Keratinocyte (primary cell): ENCODE results near the gene CYTH2. TPM values are rescaled to one million over a fixed set of nuclear protein-coding genes. Genes with fewer than 3 reads are reported as not detected.

Experiments used
- DNase-seq: peaks from one replicate; pipeline ENCODE4 v3.0.0-alpha.2; 2011; ENCODE audit warnings: low read depth, missing footprints, low spot score
- FAIRE-seq: peaks from 2 replicates; lab custom pipeline; 2011; peaks lifted over from hg19 to GRCh38; lab: Jason Lieb, UNC
- H2AFZ ChIP-seq: 2 replicates; pipeline ENCODE4 v1.6.0; 2012; ENCODE audit warnings: low read length, control low read depth, inconsistent platforms; ENCODE audit not compliant: control insufficient read depth
- H3K27ac ChIP-seq: 2 replicates; pipeline ENCODE4 v1.5.1; 2011; ENCODE audit warnings: low read length; ENCODE audit not compliant: control insufficient read depth, insufficient read depth
- H3K27me3 ChIP-seq: 3 replicates; pipeline ENCODE4 v1.6.0; 2011; ENCODE audit warnings: low read length; ENCODE audit not compliant: control insufficient read depth, insufficient read depth; ENCODE audit errors: extremely low read depth
- H3K36me3 ChIP-seq, 2 experiments: 2 replicates in 1 of 2; 3 replicates in 1 of 2; pipeline ENCODE4 v1.5.1; 2011; ENCODE audit warnings: low read length in 2 of 2, mild to moderate bottlenecking in 1 of 2; ENCODE audit not compliant: control insufficient read depth in 2 of 2, insufficient read depth in 2 of 2; ENCODE audit errors: extremely low read depth in 1 of 2
- H3K4me1 ChIP-seq: 3 replicates; pipeline ENCODE4 v1.5.1; 2011; ENCODE audit warnings: low read length; ENCODE audit not compliant: control insufficient read depth, insufficient read depth; ENCODE audit errors: extremely low read depth
- H3K4me2 ChIP-seq: 3 replicates; pipeline ENCODE4 v1.6.0; 2011; ENCODE audit warnings: low read depth, low read length; ENCODE audit not compliant: control insufficient read depth, insufficient read depth; ENCODE audit errors: extremely low read depth
- H3K4me3 ChIP-seq, 3 experiments: fragments of 200-600 bp in 1 of 3; sonication (generic) in 1 of 3; 2 replicates in 2 of 3; 3 replicates in 1 of 3; pipeline ENCODE4 v1.5.1; 2011 to 2016; ENCODE audit warnings: low read length in 3 of 3, mild to moderate bottlenecking in 3 of 3, control low read depth in 2 of 3, inconsistent platforms in 1 of 3, low read depth in 1 of 3, mixed read lengths in 1 of 3, mixed run types in 1 of 3, moderate library complexity in 1 of 3; ENCODE audit not compliant: control insufficient read depth in 2 of 3, insufficient read depth in 2 of 3; ENCODE audit errors: extremely low read depth in 1 of 3
- H3K79me2 ChIP-seq: 2 replicates; pipeline ENCODE4 v1.6.0; 2012; ENCODE audit warnings: low read length; ENCODE audit not compliant: control insufficient read depth, insufficient read depth
- H3K9ac ChIP-seq: 3 replicates; pipeline ENCODE4 v1.6.0; 2011; ENCODE audit warnings: low read length; ENCODE audit not compliant: control insufficient read depth, insufficient read depth; ENCODE audit errors: extremely low read depth
- H3K9me1 ChIP-seq: 3 replicates; pipeline ENCODE4 v1.6.0; 2011; ENCODE audit warnings: low read length; ENCODE audit not compliant: control insufficient read depth, insufficient read depth; ENCODE audit errors: extremely low read depth
- H3K9me3 ChIP-seq: 2 replicates; pipeline ENCODE4 v1.5.1; 2012; ENCODE audit warnings: low read depth, low read length; ENCODE audit not compliant: control insufficient read depth
- H4K20me1 ChIP-seq: 3 replicates; pipeline ENCODE4 v1.6.0; 2011; ENCODE audit warnings: low read length; ENCODE audit not compliant: control insufficient read depth, insufficient read depth; ENCODE audit errors: extremely low read depth
- EZH2 ChIP-seq: IDR thresholded peaks from one replicate; pipeline ENCODE4 v1.6.1; 2012; ENCODE audit warnings: inconsistent platforms, mild to moderate bottlenecking, low read length, moderate library complexity
- dilution Hi-C: fragments of 300-500 bp; cut with MboI; formaldehyde crosslinking; loops from one replicate; pipeline ENCODE4 v1.7.0; 2020; ENCODE audit warnings: low sequenced_read_pairs; ENCODE audit not compliant: extremely low pct_ligation_motif_present
- polyA plus RNA-seq, 5 experiments: library from polyadenylated mRNA; depleted of rRNA in 3 of 5; stranded (reverse) in 3 of 5; stranded (forward) in 1 of 5; unstranded in 1 of 5; fragments of >200 nt; gene quantifications; 1 replicate in 1 of 5; 2 replicates in 3 of 5; 3 replicates in 1 of 5; pipeline versions ENCODE4 v1.2.1 to v1.2.3, GENCODE V29; 2011 to 2012; ENCODE audit warnings: missing spikeins in 2 of 5, low read depth in 1 of 5, low replicate concordance in 1 of 5
- TF ChIP-seq, protein P1 (sequence below), 3 experiments: IDR thresholded peaks in 1 of 3; conservative IDR thresholded peaks in 1 of 3; optimal IDR thresholded peaks in 1 of 3; 2 replicates in 2 of 3; 3 replicates in 1 of 3; pipeline versions ENCODE3 to v1.5.1; 2011; ENCODE audit warnings: low read length in 3 of 3, mild to moderate bottlenecking in 3 of 3, moderate library complexity in 2 of 3, control low read depth in 1 of 3, inconsistent platforms in 1 of 3; ENCODE audit not compliant: insufficient read depth in 2 of 3; ENCODE audit errors: extremely low read depth in 1 of 3

The CYTH2 gene
- polyA plus RNA-seq, 1 donor (not counting 4 experiments of a cell fraction or from before 2014, with no cell fraction given), result 27.0 TPM

DNA sequence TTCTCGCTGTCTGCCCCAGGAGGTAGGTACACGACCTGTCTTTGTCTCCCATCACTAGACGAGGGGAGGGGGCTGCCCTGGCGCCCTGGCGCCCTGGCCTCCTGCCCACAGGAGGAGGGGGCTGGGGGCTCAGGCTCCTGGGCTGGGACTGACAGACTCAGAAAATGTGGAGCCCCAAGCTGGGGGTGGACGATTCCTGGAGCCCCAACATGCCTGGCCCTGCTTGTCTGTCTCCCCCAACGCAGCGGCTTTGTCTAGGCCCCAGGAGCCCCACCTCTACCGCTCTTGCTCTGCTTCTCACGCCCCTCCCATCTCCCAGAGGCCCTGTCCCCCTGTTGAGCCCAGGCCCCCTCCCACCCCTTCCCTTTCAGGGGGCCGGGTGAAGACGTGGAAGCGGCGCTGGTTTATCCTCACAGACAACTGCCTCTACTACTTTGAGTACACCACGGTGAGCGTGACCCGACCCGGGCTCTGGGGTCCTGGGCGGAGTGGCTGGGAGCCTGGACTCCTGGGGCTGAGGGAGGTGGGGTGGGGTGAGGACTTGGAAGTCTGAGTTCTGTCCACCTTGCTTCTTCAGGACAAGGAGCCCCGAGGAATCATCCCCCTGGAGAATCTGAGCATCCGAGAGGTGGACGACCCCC lies 8.6 kb downstream of the CYTH2 start:
- dilution Hi-C loops, result no loop called here
- Histone ChIP-seq H3K9ac (no peak overlapping the region), H3K4me3 (no peak overlapping the region), H3K36me3 (peaks cover 41 to 46% of the 10 kb centered on the region in 2 experiments), H2AFZ (no peak overlapping the region), H3K79me2 (no peaks in the 10 kb centered on the region), H3K4me2 (no peak overlapping the region), H3K4me1 (peaks cover 26% of the 10 kb centered on the region), H3K9me3 (no peaks in the 10 kb centered on the region), H3K9me1 (no peaks in the 10 kb centered on the region), H3K27me3 (no peaks in the 10 kb centered on the region), H4K20me1 (peaks cover 2% of the 10 kb centered on the region), H3K27ac (no peak overlapping the region)
- TF ChIP-seq, protein P1, sequence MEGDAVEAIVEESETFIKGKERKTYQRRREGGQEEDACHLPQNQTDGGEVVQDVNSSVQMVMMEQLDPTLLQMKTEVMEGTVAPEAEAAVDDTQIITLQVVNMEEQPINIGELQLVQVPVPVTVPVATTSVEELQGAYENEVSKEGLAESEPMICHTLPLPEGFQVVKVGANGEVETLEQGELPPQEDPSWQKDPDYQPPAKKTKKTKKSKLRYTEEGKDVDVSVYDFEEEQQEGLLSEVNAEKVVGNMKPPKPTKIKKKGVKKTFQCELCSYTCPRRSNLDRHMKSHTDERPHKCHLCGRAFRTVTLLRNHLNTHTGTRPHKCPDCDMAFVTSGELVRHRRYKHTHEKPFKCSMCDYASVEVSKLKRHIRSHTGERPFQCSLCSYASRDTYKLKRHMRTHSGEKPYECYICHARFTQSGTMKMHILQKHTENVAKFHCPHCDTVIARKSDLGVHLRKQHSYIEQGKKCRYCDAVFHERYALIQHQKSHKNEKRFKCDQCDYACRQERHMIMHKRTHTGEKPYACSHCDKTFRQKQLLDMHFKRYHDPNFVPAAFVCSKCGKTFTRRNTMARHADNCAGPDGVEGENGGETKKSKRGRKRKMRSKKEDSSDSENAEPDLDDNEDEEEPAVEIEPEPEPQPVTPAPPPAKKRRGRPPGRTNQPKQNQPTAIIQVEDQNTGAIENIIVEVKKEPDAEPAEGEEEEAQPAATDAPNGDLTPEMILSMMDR (optimal IDR thresholded peaks at IDR 0.05 in 1 of 3, IDR thresholded peaks at IDR 0.05 in 1 of 3, conservative IDR thresholded peaks at IDR 0.05 in 1 of 3; ENCODE audit: extremely low read depth in 1 of 3, insufficient read depth in 2 of 3, low read length in 3 of 3), result no peak
- no peak for FAIRE-seq
- DNase-seq, result no peak

- TF ChIP-seq EZH2, result no peak
- TF ChIP-seq, protein P1 (optimal IDR thresholded peaks at IDR 0.05 in 1 of 3, IDR thresholded peaks at IDR 0.05 in 1 of 3, conservative IDR thresholded peaks at IDR 0.05 in 1 of 3; ENCODE audit: extremely low read depth in 1 of 3, insufficient read depth in 2 of 3, low read length in 3 of 3), result no peak
- dilution Hi-C loops, result no loop called here
- Histone ChIP-seq H3K79me2 (no peaks in the 10 kb centered on the region), H3K9me3 (no peaks in the 10 kb centered on the region), H3K9ac (no peak overlapping the region), H3K27me3 (no peaks in the 10 kb centered on the region), H3K9me1 (no peaks in the 10 kb centered on the region), H3K4me1 (peaks cover 21% of the 10 kb centered on the region), H3K36me3 (peaks cover 33 to 38% of the 10 kb centered on the region in 2 experiments), H2AFZ (no peak overlapping the region), H3K4me3 (no peak overlapping the region), H3K4me2 (no peak overlapping the region), H3K27ac (no peak overlapping the region), H4K20me1 (no peaks in the 10 kb centered on the region)
- FAIRE-seq (no peak), DNase-seq (no peak)
Observed at GRCh38 chr19:48478339-48479256, 9.4 kb downstream of the CYTH2 start.
